Neural cell (in vitro differentiated cells): Measurements from ENCODE around the gene DDX41.

Experiments
- CTCF ChIP-seq: fragments of 450-650 bp; IDR thresholded peaks from 2 replicates; pipeline ENCODE4 v1.5.1; 2014; ENCODE audit warnings: antibody characterized with exemption, mild to moderate bottlenecking, moderate library complexity; ENCODE audit not compliant: poor library complexity, severe bottlenecking
- EP300 ChIP-seq: fragments of 450-650 bp; conservative IDR thresholded peaks from 2 replicates; pipeline ENCODE4 v1.6.1; 2014; ENCODE audit warnings: antibody characterized with exemption, mild to moderate bottlenecking, moderate library complexity; ENCODE audit not compliant: poor library complexity, severe bottlenecking
- EZH2 ChIP-seq: fragments of 200-600, 300-800 bp; shearing (Covaris generic), sonication (generic); IDR thresholded peaks from 2 replicates; pipeline ENCODE4 v1.6.1; 2014; ENCODE audit warnings: antibody characterized with exemption, low read length, borderline replicate concordance, mild to moderate bottlenecking; ENCODE audit not compliant: insufficient read depth, poor library complexity, severe bottlenecking
- POLR2AphosphoS5 ChIP-seq: IDR thresholded peaks from 2 replicates; pipeline ENCODE4 v1.6.1; 2012
- RAD21 ChIP-seq: fragments of 450-650 bp; conservative IDR thresholded peaks from 2 replicates; pipeline ENCODE4 v1.6.1; 2014; ENCODE audit warnings: antibody characterized with exemption, mild to moderate bottlenecking, moderate library complexity

GRCh38 chr5:177509381-177509951 lies 7.3 kb downstream of the DDX41 start, which contains the start of gene DOK3:
- TF ChIP-seq CTCF (no peak), RAD21 (no peak), EZH2 (no peak), POLR2AphosphoS5 (no peak), EP300 (no peak)
